HepG2 (cell line): ENCODE measurements around the gene ENTHD1. TPM values are rescaled to one million over a fixed set of nuclear protein-coding genes. Genes with fewer than 3 reads are reported as not detected.

Experiments
- ATAC-seq: fragments of 200-7000 bp; cut with Tn5 transposase; 3 replicates; pipeline ENCODE4 v1.9.1; 2020; ENCODE audit warnings: mild to moderate bottlenecking, moderate library complexity
- BruUV-seq: library from RNA; stranded (reverse); fragments of 400-500 nt; replicated peaks from 2 replicates; lab custom pipeline; 2021; lab: Mats Ljungman, UMichigan
- CTCF ChIA-PET: fragments of 300-600 bp; formaldehyde crosslinking; extraction: SDS; loops from one replicate; lab custom pipeline; 2021; ENCODE audit warnings: low total read pairs, inconsistent platforms, low intra/inter-chr PET ratio; lab: Yijun Ruan, JAX
- POLR2A ChIA-PET: fragments of 350-600 bp; sonication (Branson Sonifier 250); formaldehyde crosslinking; loops from one replicate; lab custom pipeline; 2020; ENCODE audit warnings: antibody characterized with exemption, inconsistent platforms; lab: Yijun Ruan, JAX
- DNase-seq: peaks from one replicate; pipeline ENCODE4 v3.0.0-alpha.2; 2015; ENCODE audit warnings: low spot score
- FAIRE-seq: peaks from 3 replicates; lab custom pipeline; 2011; peaks lifted over from hg19 to GRCh38; lab: Jason Lieb, UNC
- H2AFZ ChIP-seq: one replicate; pipeline ENCODE4 v1.6.1; 2011; ENCODE audit warnings: low read length, inconsistent platforms
- H3K27ac ChIP-seq: fragments of 300-600 bp; 3 replicates; pipeline ENCODE4 v1.8.0; 2011; ENCODE audit warnings: mixed run types, mild to moderate bottlenecking, mixed read lengths, low read length, inconsistent platforms; ENCODE audit not compliant: insufficient read depth; ENCODE audit errors: extremely low read length
- H3K27me3 ChIP-seq, 2 experiments: fragments of 200-600 bp in 1 of 2; 2 replicates in 1 of 2; 3 replicates in 1 of 2; pipeline versions ENCODE4 v1.6.0 to v1.8.0; 2011; ENCODE audit warnings: low read length in 2 of 2, mild to moderate bottlenecking in 2 of 2, moderate library complexity in 2 of 2, inconsistent platforms in 1 of 2; ENCODE audit not compliant: insufficient read depth in 2 of 2, control insufficient read depth in 1 of 2
- H3K36me3 ChIP-seq, 2 experiments: fragments of 200-600 bp in 1 of 2; replicated peaks in 1 of 2; 2 replicates in 1 of 2; 3 replicates in 1 of 2; pipeline versions ENCODE4 v1.5.1 to v1.8.0; 2011; ENCODE audit warnings: low read length in 2 of 2, inconsistent platforms in 1 of 2; ENCODE audit not compliant: insufficient read depth in 2 of 2, control insufficient read depth in 1 of 2
- H3K4me1 ChIP-seq: 2 replicates; pipeline ENCODE4 v1.5.1; 2012; ENCODE audit warnings: low read length, inconsistent platforms; ENCODE audit not compliant: insufficient read depth
- H3K4me2 ChIP-seq: 2 replicates; pipeline ENCODE4 v1.6.0; 2011; ENCODE audit warnings: low read depth, low read length, inconsistent platforms
- H3K4me3 ChIP-seq, 3 experiments: fragments of 200-600 bp in 1 of 3; sonication (generic), shearing (Covaris generic) in 1 of 3; replicated peaks in 1 of 3; 2 replicates each; pipeline ENCODE4 v1.5.1; 2011 to 2016; ENCODE audit warnings: low read length in 3 of 3, inconsistent platforms in 2 of 3, low read depth in 2 of 3, mild to moderate bottlenecking in 2 of 3, control low read depth in 1 of 3, mixed read lengths in 1 of 3; ENCODE audit not compliant: insufficient read depth in 1 of 3
- H3K79me2 ChIP-seq: one replicate; pipeline ENCODE4 v1.6.1; 2011; ENCODE audit warnings: low read length, inconsistent platforms; ENCODE audit not compliant: insufficient read depth
- H3K9ac ChIP-seq: 2 replicates; pipeline ENCODE4 v1.6.0; 2011; ENCODE audit warnings: mild to moderate bottlenecking, low read depth, low read length, inconsistent platforms; ENCODE audit not compliant: insufficient read depth
- H3K9me3 ChIP-seq: 2 replicates; pipeline ENCODE4 v1.5.1; 2012; ENCODE audit warnings: mild to moderate bottlenecking, low read length
- H4K20me1 ChIP-seq: 2 replicates; pipeline ENCODE4 v1.6.0; 2011; ENCODE audit warnings: inconsistent platforms, mild to moderate bottlenecking, low read length, moderate library complexity; ENCODE audit not compliant: insufficient read depth
- CBX1 ChIP-seq: IDR thresholded peaks from one replicate; pipeline ENCODE4 v1.6.1; 2016; ENCODE audit warnings: antibody characterized with exemption, low read depth
- GABPB1 ChIP-seq: IDR thresholded peaks from 2 replicates; pipeline ENCODE4 v1.6.1; 2016; ENCODE audit warnings: mild to moderate bottlenecking, missing genetic modification reagents, moderate library complexity, missing compliant biosample characterization
- GATAD2A ChIP-seq: IDR thresholded peaks from 2 replicates; pipeline ENCODE4 v1.6.1; 2016
- HMG20A ChIP-seq: IDR thresholded peaks from 2 replicates; pipeline ENCODE4 v1.6.1; 2016; ENCODE audit warnings: borderline replicate concordance
- KAT7 ChIP-seq: IDR thresholded peaks from 2 replicates; pipeline ENCODE4 v1.6.1; 2018; ENCODE audit warnings: borderline replicate concordance, missing compliant biosample characterization
- KDM5B ChIP-seq: sonication (generic); formaldehyde crosslinking; IDR thresholded peaks from 2 replicates; pipeline ENCODE4 v1.4.0; 2020; ENCODE audit warnings: missing genetic modification reagents, mild to moderate bottlenecking, borderline replicate concordance
- MBNL3 ChIP-seq: fragments of 250-450 bp; sonication (Bioruptor Pico); conservative IDR thresholded peaks from 2 replicates; pipeline ENCODE4 v1.8.0; 2022; ENCODE audit warnings: mild to moderate bottlenecking, inconsistent platforms
- NR2F1 ChIP-seq, 2 experiments: fragments of 450-650 bp in 1 of 2; formaldehyde crosslinking in 1 of 2; IDR thresholded peaks; 2 replicates each; pipeline versions ENCODE4 v1.5.0 to v1.6.1; 2016 to 2020; ENCODE audit warnings: mild to moderate bottlenecking in 1 of 2, missing compliant biosample characterization in 1 of 2, missing genetic modification reagents in 1 of 2, moderate library complexity in 1 of 2
- PBX3 ChIP-seq: sonication (generic); formaldehyde crosslinking; IDR thresholded peaks from 2 replicates; pipeline ENCODE4 v1.8.1; 2023; ENCODE audit warnings: missing genetic modification reagents, inconsistent platforms, borderline replicate concordance
- RELA ChIP-seq: sonication (generic); formaldehyde crosslinking; IDR thresholded peaks from 2 replicates; pipeline ENCODE4 v1.4.0; 2020; ENCODE audit warnings: missing genetic modification reagents
- SNAI1 ChIP-seq: sonication (generic); formaldehyde crosslinking; IDR thresholded peaks from 2 replicates; pipeline ENCODE4 v1.5.0; 2020; ENCODE audit warnings: mild to moderate bottlenecking, missing genetic modification reagents, borderline replicate concordance
- TRIM22 ChIP-seq: fragments of 450-650 bp; IDR thresholded peaks from 2 replicates; pipeline ENCODE4 v1.6.1; 2017
- ZFP37 ChIP-seq: sonication (generic); formaldehyde crosslinking; IDR thresholded peaks from 2 replicates; pipeline ENCODE4 v1.4.0; 2020; ENCODE audit warnings: missing genetic modification reagents, borderline replicate concordance
- ZNF10 ChIP-seq: sonication (generic); formaldehyde crosslinking; IDR thresholded peaks from 2 replicates; pipeline ENCODE4 v1.4.0; 2020; ENCODE audit warnings: mild to moderate bottlenecking, low read depth, missing genetic modification reagents, borderline replicate concordance
- ZNF331 ChIP-seq: sonication (generic); formaldehyde crosslinking; IDR thresholded peaks from 2 replicates; pipeline ENCODE4 v1.4.0; 2020; ENCODE audit warnings: missing genetic modification reagents
- ZNF879 ChIP-seq: sonication (generic); formaldehyde crosslinking; IDR thresholded peaks from 2 replicates; pipeline ENCODE4 v1.8.1; 2023; ENCODE audit warnings: missing genetic modification reagents
- ZSCAN31 ChIP-seq: sonication (generic); formaldehyde crosslinking; IDR thresholded peaks from 2 replicates; pipeline ENCODE4 v1.5.0; 2020; ENCODE audit warnings: low read depth, mild to moderate bottlenecking, missing genetic modification reagents
- WGBS: methylation state at CpG from one replicate; pipeline ENCODE4 v1.1.6; 2017; ENCODE audit warnings: low lambda C conversion rate; 5-methylcytosine and 5-hydroxymethylcytosine counted together
- in situ Hi-C: cut with HindIII; loops from 2 replicates; pipeline ENCODE4 v1.10.0; 2017; ENCODE audit warnings: low pct_unique_long_range_greater_than_20kb; ENCODE audit not compliant: extremely low pct_ligation_motif_present
- intact Hi-C: fragments of 100-400 bp; cut with micrococcal nuclease; formaldehyde crosslinking; loops from one replicate; pipeline ENCODE4 v1.10.0; 2022; ENCODE audit not compliant: unreplicated experiment
- polyA plus RNA-seq, 8 experiments: library from polyadenylated mRNA; depleted of rRNA in 3 of 8; stranded (reverse) in 7 of 8; unstranded in 1 of 8; fragments of >200 nt; fragmentation: Illumina TruSeq in 4 of 8; extraction: Trizol in 4 of 8; gene quantifications; 2 replicates each; pipeline versions ENCODE4 v1.2.1 to v1.2.3, GENCODE V29; 2011 to 2016; ENCODE audit warnings: low read depth in 4 of 8, missing spikeins in 1 of 8, mixed read lengths in 1 of 8; ENCODE audit not compliant: insufficient read depth in 1 of 8
- total RNA-seq, 5 experiments: library from RNA; depleted of rRNA; stranded (reverse); fragments of >200 nt; fragmentation: Illumina TruSeq; extraction: Trizol; gene quantifications; 2 replicates each; pipeline ENCODE4 v1.2.3, GENCODE V29; 2016; ENCODE audit warnings: low read depth in 1 of 5

Gene ENTHD1
- total and polyA plus RNA-seq, 2 of the 13 experiments (the other 11 are each of a cell fraction or from before 2014, with no cell fraction given), result not detected

GRCh38 chr22:39925273-39925672 is 31.7 kb upstream of the ENTHD1 start:
- CTCF ChIA-PET, result no interaction called here
- Histone ChIP-seq H3K27ac (no peak overlapping the region), H3K27me3 (no peaks in the 10 kb centered on the region; a peak in 2 of 5 replicates), H3K4me3 (no peak overlapping the region), H3K4me2 (no peak overlapping the region), H3K4me1 (peaks cover 11% of the 10 kb centered on the region), H4K20me1 (no peaks in the 10 kb centered on the region), H3K9me3 (no peaks in the 10 kb centered on the region), H3K36me3 (no peaks in the 10 kb centered on the region)
- intact Hi-C loops, result no loop called here
- no TSS peak for BruUV-seq
- WGBS, result no CpG with 5 or more reads among the region's 2 CpGs
- POLR2A ChIA-PET, result no interaction called here
- no peak for FAIRE-seq
- no peak for TF ChIP-seq KDM5B
- TF ChIP-seq ZNF879 (CRISPR knock-in tag), result no peak
- TF ChIP-seq ZNF10 (CRISPR knock-in tag), result no peak
- no peak for TF ChIP-seq PBX3 (CRISPR knock-in tag)
- TF ChIP-seq ZSCAN31 (CRISPR knock-in tag), result no peak
- no peak for TF ChIP-seq ZFP37
- no peak for TF ChIP-seq ZNF331
- TF ChIP-seq MBNL3 (CRISPR knock-in tag), result no peak
- no peak for TF ChIP-seq HMG20A (CRISPR knock-in tag)
- TF ChIP-seq CBX1, result no peak
- no peak for TF ChIP-seq NR2F1 (CRISPR knock-in tag; IDR thresholded peaks at IDR 0.05)
- no peak for TF ChIP-seq GATAD2A
- TF ChIP-seq KAT7 (CRISPR knock-in tag), result no peak
- TF ChIP-seq GABPB1 (CRISPR knock-in tag), result no peak
- TF ChIP-seq TRIM22, result no peak
- no peak for TF ChIP-seq RELA (CRISPR knock-in tag)
- TF ChIP-seq SNAI1 (CRISPR knock-in tag), result no peak
- TF ChIP-seq, all 625 proteins: peak for 0
- Histone ChIP-seq H3K79me2 (no peaks in the 10 kb centered on the region), H2AFZ (no peak overlapping the region), H3K9ac (no peak overlapping the region)
- no peak for DNase-seq
- in situ Hi-C loops, result no loop called here
- no peak for ATAC-seq
